Stimulated activated CD4-positive, alpha-beta T cell treated with anti-CD3 and anti-CD28 coated beads, Interleukin-4, amount 100 ng/mL, for 1 hour (primary cell): ENCODE measurements around the gene ETF1.
"Not testable (repeated sequence)": the region's sequence is repeated elsewhere in the genome, so short reads cannot be mapped to it uniquely, and the experiment has no call there.

Experiments
- DNase-seq: peaks from one replicate; pipeline ENCODE4 v3.0.0-alpha.2; 2020

ETF1 gene

GRCh38 chr5:138476918-138477317 lies 66.1 kb downstream of the ETF1 start:
- DNase-seq, result no peak

GRCh38 chr5:138473151-138473550 lies 69.9 kb downstream of the ETF1 start:
- DNase-seq, result not testable (repeated sequence)

GRCh38 chr5:138472353-138472752 lies 70.7 kb downstream of the ETF1 start:
- no peak for DNase-seq

- no peak for DNase-seq
Measured at GRCh38 chr5:138471052-138471361, 72.0 kb downstream of the ETF1 start.

GRCh38 chr5:138470322-138471051 lies 72.5 kb downstream of the ETF1 start:
- no peak for DNase-seq

- DNase-seq, result no peak
Measured at GRCh38 chr5:138469540-138470321, 73.3 kb downstream of the ETF1 start.

GRCh38 chr5:138468966-138469539 lies 74.0 kb downstream of the ETF1 start:
- no peak for DNase-seq

- DNase-seq, result no peak
Measured at GRCh38 chr5:138468133-138468965, 74.7 kb downstream of the ETF1 start.

GRCh38 chr5:138467711-138468132 lies 75.3 kb downstream of the ETF1 start:
- no peak for DNase-seq

GRCh38 chr5:138466900-138467710 lies 75.9 kb downstream of the ETF1 start:
- DNase-seq, result no peak

GRCh38 chr5:138466125-138466899 lies 76.7 kb downstream of the ETF1 start:
- peak; percentile 40 for DNase-seq

GRCh38 chr5:138465261-138466124 lies 77.5 kb downstream of the ETF1 start, which contains the start of gene EGR1:
TSS of gene EGR1 (plus strand) at chr5:138465479. CDS start at chr5:138465762, 283 bp downstream.
- peak; percentile 91 for DNase-seq

- peak; percentile 93 for DNase-seq
Measured at GRCh38 chr5:138464388-138465260, 78.4 kb downstream of the ETF1 start.

- peak; percentile 94 for DNase-seq
Measured at GRCh38 chr5:138464008-138464387, 79.0 kb downstream of the ETF1 start.

GRCh38 chr5:138463419-138464007 lies 79.5 kb downstream of the ETF1 start:
- no peak for DNase-seq

GRCh38 chr5:138461343-138462125 lies 81.5 kb downstream of the ETF1 start:
- DNase-seq, result no peak

GRCh38 chr5:138460032-138460693 lies 82.9 kb downstream of the ETF1 start:
- no peak for DNase-seq
